ENCODE results near the gene BIRC6. TPM values are rescaled to one million over a fixed set of nuclear protein-coding genes. Genes with fewer than 3 reads are reported as not detected.

BIRC6 gene
- total RNA-seq, 1 experiment from 2014 or later, result 63.1 TPM

GRCh38 chr2:32356681-32357317 lies at the start of gene BIRC6 (continued):
- TF ChIP-seq HMGXB4 (CRISPR knock-in tag; IDR thresholded peaks at IDR 0.05) (peak; percentile 98), ETV6 (CRISPR knock-in tag; IDR thresholded peaks at IDR 0.05) (peak; percentile 73; the same call in 1 of the 2 replicates), NR1H2 (CRISPR knock-in tag; IDR thresholded peaks at IDR 0.05) (no peak), PRDM15 (CRISPR knock-in tag; IDR thresholded peaks at IDR 0.05) (no peak), ZNF232 (CRISPR knock-in tag; IDR thresholded peaks at IDR 0.05) (no peak), ZNF281 (CRISPR knock-in tag; IDR thresholded peaks at IDR 0.05) (0 out of 2 replicates have a peak, but pooled peaks have one; percentile 51), ZNF138 (CRISPR knock-in tag; conservative IDR thresholded peaks at IDR 0.05) (no peak), ATF2 (CRISPR knock-in tag; IDR thresholded peaks at IDR 0.05; ENCODE audit: borderline replicate concordance, low read depth) (no peak), SOX15 (CRISPR knock-in tag; IDR thresholded peaks at IDR 0.05) (no peak), AFF4 (CRISPR knock-in tag; IDR thresholded peaks at IDR 0.05; ENCODE audit: borderline replicate concordance) (no peak), ZMAT4 (CRISPR knock-in tag; IDR thresholded peaks at IDR 0.05) (peak; percentile 56; the same call in 1 of the 2 replicates), NR2C2 (CRISPR knock-in tag; IDR thresholded peaks at IDR 0.05) (peak; percentile 63; the same call in 1 of the 2 replicates), TEAD4 (CRISPR knock-in tag; IDR thresholded peaks at IDR 0.05) (peak; percentile 4; the same call in 1 of the 2 replicates), E2F1 (CRISPR knock-in tag; IDR thresholded peaks at IDR 0.05) (0 out of 2 replicates have a peak, but pooled peaks have one; percentile 31), ZNF532 (CRISPR knock-in tag; IDR thresholded peaks at IDR 0.05; ENCODE audit: borderline replicate concordance) (no peak), KAT7 (CRISPR knock-in tag; IDR thresholded peaks at IDR 0.05; ENCODE audit: borderline replicate concordance) (no peak), FOXP1 (CRISPR knock-in tag; IDR thresholded peaks at IDR 0.05; ENCODE audit: borderline replicate concordance) (peak; percentile 67)
